ENCODE measurements around the gene NTM. TPM values are rescaled to one million over a fixed set of nuclear protein-coding genes. Genes with fewer than 3 reads are reported as not detected.

Gene NTM
- total RNA-seq, 1 experiment from 2014 or later: not detected

DNA sequence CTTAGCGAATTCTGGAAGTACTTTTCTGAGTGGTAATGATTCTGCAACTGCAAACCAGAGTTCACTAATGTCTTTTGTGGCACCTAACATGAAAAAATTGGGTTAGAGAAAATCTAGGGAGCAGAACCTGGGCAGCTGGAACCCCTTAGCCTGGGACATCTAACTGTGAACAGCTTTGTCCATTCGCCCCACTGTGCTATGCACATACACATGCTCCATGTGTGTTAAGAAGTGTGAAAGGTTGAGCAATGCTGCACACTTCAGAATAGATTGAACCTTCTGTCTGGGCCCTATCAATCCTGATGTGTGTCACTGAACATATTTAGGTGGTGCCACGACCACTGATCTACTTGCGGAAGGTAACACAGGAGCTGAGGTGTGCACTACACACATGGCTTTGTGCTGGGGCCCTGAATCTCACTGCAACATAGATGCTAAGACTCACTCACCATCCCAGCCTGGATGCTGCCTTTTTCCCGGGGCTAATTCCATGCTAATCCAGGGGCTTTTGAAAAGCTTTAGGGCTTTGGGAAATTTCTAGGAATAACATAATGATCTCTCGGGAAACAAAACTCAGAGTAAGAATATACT lies 976.2 kb downstream of the NTM start:
- Histone ChIP-seq H3K27ac (ENCODE audit: low read depth, low read length) (no peak overlapping the region), H3K9me3 (ENCODE audit: control insufficient read depth in 1 of 2, insufficient read depth in 1 of 2, low read depth in 1 of 2, low read length in 2 of 2) (peaks cover 4 to 17% of the 10 kb centered on the region in 2 experiments; a peak in 2 of 4 replicates), H3K4me3 (replicated peaks in 1 of 2; ENCODE audit: low read depth in 1 of 2, low read length in 2 of 2) (no peak overlapping the region), H3K4me1 (ENCODE audit: control insufficient read depth in 1 of 2, insufficient read depth in 2 of 2, low read length in 2 of 2) (no peaks in the 10 kb centered on the region), H3K79me2 (ENCODE audit: insufficient read depth, low read length) (no peaks in the 10 kb centered on the region), H3K9ac (ENCODE audit: low read length) (no peak overlapping the region), H3K9me2 (ENCODE audit: insufficient read depth) (no peaks in the 10 kb centered on the region), H3K27me3 (ENCODE audit: insufficient read depth, low read length) (no peaks in the 10 kb centered on the region), H2AFZ (ENCODE audit: low read depth, low read length, poor library complexity, severe bottlenecking) (no peak overlapping the region), H3K36me3 (ENCODE audit: control insufficient read depth in 1 of 2, insufficient read depth in 2 of 2, low read length in 2 of 2) (no peaks in the 10 kb centered on the region), H3K4me2 (ENCODE audit: low read length) (no peak overlapping the region), H4K20me1 (ENCODE audit: insufficient read depth) (no peaks in the 10 kb centered on the region)
- ChIA-PET CTCF (no interaction called here), RAD21 (ENCODE audit: low non-redundant PET in 1 of 2, low total read pairs in 2 of 2, uncharacterized antibody in 2 of 2, unreplicated experiment in 2 of 2) (no interaction called here), POLR2A (no interaction called here)
- no TSS peak for BruUV-seq (replicated peaks)
- intact Hi-C loops (cut with micrococcal nuclease): no loop called here
- TF ChIP-seq EZH2 (IDR thresholded peaks at IDR 0.05): no peak
- TF ChIP-seq, protein P1, sequence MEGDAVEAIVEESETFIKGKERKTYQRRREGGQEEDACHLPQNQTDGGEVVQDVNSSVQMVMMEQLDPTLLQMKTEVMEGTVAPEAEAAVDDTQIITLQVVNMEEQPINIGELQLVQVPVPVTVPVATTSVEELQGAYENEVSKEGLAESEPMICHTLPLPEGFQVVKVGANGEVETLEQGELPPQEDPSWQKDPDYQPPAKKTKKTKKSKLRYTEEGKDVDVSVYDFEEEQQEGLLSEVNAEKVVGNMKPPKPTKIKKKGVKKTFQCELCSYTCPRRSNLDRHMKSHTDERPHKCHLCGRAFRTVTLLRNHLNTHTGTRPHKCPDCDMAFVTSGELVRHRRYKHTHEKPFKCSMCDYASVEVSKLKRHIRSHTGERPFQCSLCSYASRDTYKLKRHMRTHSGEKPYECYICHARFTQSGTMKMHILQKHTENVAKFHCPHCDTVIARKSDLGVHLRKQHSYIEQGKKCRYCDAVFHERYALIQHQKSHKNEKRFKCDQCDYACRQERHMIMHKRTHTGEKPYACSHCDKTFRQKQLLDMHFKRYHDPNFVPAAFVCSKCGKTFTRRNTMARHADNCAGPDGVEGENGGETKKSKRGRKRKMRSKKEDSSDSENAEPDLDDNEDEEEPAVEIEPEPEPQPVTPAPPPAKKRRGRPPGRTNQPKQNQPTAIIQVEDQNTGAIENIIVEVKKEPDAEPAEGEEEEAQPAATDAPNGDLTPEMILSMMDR (IDR thresholded peaks at IDR 0.05 in 2 of 3, conservative IDR thresholded peaks at IDR 0.05 in 1 of 3; ENCODE audit: borderline replicate concordance in 1 of 3, insufficient read depth in 1 of 3, low read depth in 2 of 3, low read length in 2 of 3): no peak
- ATAC-seq (no peak), DNase-seq (ENCODE audit: low read depth, low spot score) (no peak)

DNA sequence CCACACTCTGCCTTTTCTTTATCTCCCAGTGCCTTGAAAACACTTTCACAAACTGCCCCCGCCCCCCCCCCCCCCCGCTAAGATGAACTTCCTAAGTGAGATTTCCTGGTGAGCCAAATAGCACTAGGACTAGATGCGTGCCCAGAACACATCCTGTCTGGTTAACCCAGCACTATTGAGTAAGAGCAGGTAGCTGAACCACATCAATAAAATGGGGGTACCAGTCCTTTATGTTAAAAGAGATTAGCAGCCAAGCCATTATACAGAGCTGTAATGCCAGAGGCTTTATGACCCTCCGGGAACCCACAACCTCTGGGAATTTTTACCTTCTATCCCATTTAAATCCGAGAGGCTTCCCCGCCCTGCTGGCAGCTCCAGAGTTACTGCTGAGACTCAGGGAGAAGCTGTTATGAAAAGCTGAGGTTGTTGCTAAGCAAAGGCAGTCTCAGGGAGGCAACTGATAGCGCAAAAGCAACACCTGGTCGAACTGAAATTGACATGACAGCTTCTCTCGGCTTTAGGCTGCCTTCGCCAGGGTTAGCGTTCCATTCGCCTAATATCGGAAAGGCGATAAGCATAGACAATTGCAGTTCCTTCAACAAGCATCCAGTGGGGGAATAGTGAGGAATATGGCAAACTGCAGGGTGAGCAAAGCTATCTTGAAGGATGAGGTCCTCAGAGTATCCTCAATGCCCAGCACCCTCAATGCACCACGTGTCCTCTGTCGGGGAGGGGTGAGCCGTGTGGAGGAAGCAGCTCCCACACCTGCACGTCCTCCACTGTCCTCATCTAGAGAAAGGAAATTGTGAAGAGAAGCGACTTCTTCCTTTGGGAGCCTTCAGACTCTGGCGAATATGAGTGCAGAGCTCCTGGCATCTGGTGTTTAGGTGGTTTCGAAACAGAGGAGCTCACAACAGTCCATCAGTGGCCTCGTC lies 977.0 kb downstream of the NTM start:
- Histone ChIP-seq H3K27ac (ENCODE audit: low read depth, low read length) (no peak overlapping the region), H4K20me1 (ENCODE audit: insufficient read depth) (no peaks in the 10 kb centered on the region), H3K9ac (ENCODE audit: low read length) (no peak overlapping the region), H3K36me3 (ENCODE audit: control insufficient read depth in 1 of 2, insufficient read depth in 2 of 2, low read length in 2 of 2) (no peaks in the 10 kb centered on the region), H2AFZ (ENCODE audit: low read depth, low read length, poor library complexity, severe bottlenecking) (no peak overlapping the region), H3K9me2 (ENCODE audit: insufficient read depth) (no peaks in the 10 kb centered on the region), H3K9me3 (ENCODE audit: control insufficient read depth in 1 of 2, insufficient read depth in 1 of 2, low read depth in 1 of 2, low read length in 2 of 2) (peaks cover 4 to 17% of the 10 kb centered on the region in 2 experiments; a peak in 2 of 4 replicates), H3K27me3 (ENCODE audit: insufficient read depth, low read length) (no peaks in the 10 kb centered on the region), H3K4me3 (replicated peaks in 1 of 2; ENCODE audit: low read depth in 1 of 2, low read length in 2 of 2) (no peak overlapping the region), H3K4me2 (ENCODE audit: low read length) (no peak overlapping the region), H3K4me1 (ENCODE audit: control insufficient read depth in 1 of 2, insufficient read depth in 2 of 2, low read length in 2 of 2) (no peaks in the 10 kb centered on the region), H3K79me2 (ENCODE audit: insufficient read depth, low read length) (no peaks in the 10 kb centered on the region)
- ATAC-seq: no peak
- no peak for DNase-seq (ENCODE audit: low read depth, low spot score)
- ChIA-PET RAD21 (ENCODE audit: low non-redundant PET in 1 of 2, low total read pairs in 2 of 2, uncharacterized antibody in 2 of 2, unreplicated experiment in 2 of 2) (no interaction called here), POLR2A (no interaction called here), CTCF (no interaction called here)
- BruUV-seq (replicated peaks): no TSS peak
- intact Hi-C loops (cut with micrococcal nuclease): no loop called here
- TF ChIP-seq RAD21 (IDR thresholded peaks at IDR 0.05; ENCODE audit: low read depth): no peak
- no peak for TF ChIP-seq REST (IDR thresholded peaks at IDR 0.05; ENCODE audit: low read depth)
- no peak for TF ChIP-seq ZNF274 (IDR thresholded peaks at IDR 0.05; ENCODE audit: low read depth, low read length)
- TF ChIP-seq, protein P2, sequence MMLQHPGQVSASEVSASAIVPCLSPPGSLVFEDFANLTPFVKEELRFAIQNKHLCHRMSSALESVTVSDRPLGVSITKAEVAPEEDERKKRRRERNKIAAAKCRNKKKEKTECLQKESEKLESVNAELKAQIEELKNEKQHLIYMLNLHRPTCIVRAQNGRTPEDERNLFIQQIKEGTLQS (IDR thresholded peaks at IDR 0.05): no peak
- TF ChIP-seq ZFX (IDR thresholded peaks at IDR 0.05): no peak
- TF ChIP-seq, protein P3, sequence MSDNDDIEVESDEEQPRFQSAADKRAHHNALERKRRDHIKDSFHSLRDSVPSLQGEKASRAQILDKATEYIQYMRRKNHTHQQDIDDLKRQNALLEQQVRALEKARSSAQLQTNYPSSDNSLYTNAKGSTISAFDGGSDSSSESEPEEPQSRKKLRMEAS (IDR thresholded peaks at IDR 0.05): no peak
- TF ChIP-seq SRF (IDR thresholded peaks at IDR 0.05; ENCODE audit: low read depth): no peak
- no peak for TF ChIP-seq TCF7L2 (IDR thresholded peaks at IDR 0.05; ENCODE audit: borderline replicate concordance, extremely low read depth, insufficient read depth, insufficient read length)

Data from HCT116 (cell line).